Fibroblast of mammary gland (primary cell): Measurements from ENCODE around the gene CCIN.

Experiments
- DNase-seq: peaks from one replicate; pipeline ENCODE4 v3.0.0-alpha.2; 2010; ENCODE audit warnings: low read depth
- H3K4me3 ChIP-seq: 2 replicates; pipeline ENCODE4 v1.5.1; 2011; ENCODE audit warnings: low read depth, mild to moderate bottlenecking, low read length, moderate library complexity; ENCODE audit not compliant: control insufficient read depth
- TF ChIP-seq, protein P1 (sequence below): conservative IDR thresholded peaks from 2 replicates; pipeline ENCODE4 v1.5.1; 2011; ENCODE audit warnings: low read depth, low read length, inconsistent platforms; ENCODE audit not compliant: control insufficient read depth, insufficient read depth

CCIN gene

DNA sequence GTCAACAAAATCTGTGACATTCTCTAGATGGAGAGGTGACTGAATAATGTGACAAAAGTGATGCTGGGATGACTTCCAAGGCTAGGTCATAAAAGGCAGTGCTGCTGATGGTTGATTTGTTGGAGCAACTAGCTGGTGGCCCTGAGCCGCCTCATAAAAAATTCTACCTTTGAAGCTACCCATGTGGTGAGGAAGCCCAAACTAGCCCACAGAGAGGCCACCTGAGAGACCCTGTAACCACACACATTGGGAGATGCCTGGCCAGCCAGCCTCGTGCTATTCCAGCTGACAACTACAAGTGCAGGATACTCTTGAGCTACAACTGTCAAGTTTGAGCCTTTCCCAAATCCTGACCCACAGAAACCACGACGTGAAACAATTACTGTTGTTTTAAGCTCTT is 44.2 kb downstream of the CCIN start:
- H3K4me3 ChIP-seq, result no peak overlapping the region
- DNase-seq, result no peak
- TF ChIP-seq, protein P1, sequence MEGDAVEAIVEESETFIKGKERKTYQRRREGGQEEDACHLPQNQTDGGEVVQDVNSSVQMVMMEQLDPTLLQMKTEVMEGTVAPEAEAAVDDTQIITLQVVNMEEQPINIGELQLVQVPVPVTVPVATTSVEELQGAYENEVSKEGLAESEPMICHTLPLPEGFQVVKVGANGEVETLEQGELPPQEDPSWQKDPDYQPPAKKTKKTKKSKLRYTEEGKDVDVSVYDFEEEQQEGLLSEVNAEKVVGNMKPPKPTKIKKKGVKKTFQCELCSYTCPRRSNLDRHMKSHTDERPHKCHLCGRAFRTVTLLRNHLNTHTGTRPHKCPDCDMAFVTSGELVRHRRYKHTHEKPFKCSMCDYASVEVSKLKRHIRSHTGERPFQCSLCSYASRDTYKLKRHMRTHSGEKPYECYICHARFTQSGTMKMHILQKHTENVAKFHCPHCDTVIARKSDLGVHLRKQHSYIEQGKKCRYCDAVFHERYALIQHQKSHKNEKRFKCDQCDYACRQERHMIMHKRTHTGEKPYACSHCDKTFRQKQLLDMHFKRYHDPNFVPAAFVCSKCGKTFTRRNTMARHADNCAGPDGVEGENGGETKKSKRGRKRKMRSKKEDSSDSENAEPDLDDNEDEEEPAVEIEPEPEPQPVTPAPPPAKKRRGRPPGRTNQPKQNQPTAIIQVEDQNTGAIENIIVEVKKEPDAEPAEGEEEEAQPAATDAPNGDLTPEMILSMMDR, result no peak

DNA sequence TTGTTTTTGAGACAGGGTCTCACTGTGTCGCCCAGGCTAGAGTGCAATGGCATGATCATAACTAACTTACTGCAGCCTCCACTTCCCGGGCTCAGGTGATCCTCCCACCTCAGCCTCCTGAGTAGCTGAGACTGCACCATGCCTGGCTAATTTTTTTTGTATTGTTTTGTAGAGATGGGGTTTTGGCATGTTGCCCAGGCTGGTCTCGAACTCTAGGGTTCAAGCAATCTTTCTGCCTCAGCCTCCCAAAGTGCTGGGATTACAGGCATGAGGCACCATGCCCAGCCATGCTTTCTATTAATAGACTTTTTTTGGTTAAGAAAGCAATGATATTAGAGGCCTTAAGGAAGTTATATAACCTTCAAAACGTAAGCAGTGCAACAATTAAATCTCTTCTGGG is 44.8 kb downstream of the CCIN start:
- TF ChIP-seq, protein P1, result no peak
- DNase-seq, result no peak
- H3K4me3 ChIP-seq, result no peak overlapping the region

DNA sequence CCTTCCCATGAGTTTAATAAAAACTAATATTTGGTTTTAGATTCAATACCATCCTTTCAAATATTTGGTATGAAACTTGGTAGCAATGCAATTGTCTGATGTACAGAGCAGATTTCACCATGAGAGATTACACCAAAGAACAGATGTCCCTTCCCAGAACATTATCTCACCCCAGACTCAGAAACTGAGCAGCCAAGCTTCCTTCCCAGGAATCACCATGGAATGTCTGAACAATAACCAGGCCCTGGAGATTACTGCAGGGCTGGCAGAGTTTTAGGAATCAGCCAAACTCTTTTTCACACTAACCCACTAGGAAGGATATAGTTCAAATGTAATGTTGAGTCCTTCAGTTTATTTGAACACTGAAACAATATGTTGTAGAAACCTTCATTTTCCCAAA is 45.4 kb downstream of the CCIN start:
- no peak overlapping the region for H3K4me3 ChIP-seq
- peak; percentile 65 for DNase-seq
- TF ChIP-seq, protein P1, result no peak

DNA sequence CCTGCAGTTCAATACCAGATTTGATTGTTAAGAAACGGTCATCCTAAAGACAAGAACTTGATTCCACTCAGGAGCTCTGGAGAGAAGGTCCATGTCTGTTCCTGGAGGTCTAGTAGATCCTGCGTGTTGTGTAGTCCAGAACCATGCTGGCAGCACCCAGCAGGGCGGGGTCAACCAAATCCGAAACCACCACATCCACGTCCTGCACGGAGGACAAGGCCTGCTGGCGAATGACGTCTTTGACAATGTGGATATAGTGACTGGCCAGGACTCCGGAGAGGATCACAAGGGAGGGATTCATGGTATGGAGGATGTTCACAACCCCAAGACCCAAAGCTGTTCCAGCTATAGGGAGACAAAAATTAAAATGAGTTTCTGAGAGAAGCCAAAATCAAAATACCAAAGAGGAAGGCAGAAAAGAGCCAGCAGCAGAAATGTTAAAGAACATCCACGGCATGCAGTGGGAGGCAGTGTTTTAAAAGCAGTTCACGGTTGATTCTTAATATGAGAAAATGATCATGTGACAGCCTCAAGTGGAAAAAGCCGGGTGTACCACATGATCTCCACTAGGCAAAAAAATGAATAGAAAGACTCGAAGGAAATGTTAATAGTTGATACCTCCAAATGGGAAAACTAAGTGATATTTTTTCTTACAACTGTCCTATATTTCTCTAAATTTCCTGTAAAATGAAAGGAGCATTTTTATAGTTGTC is 48.2 kb downstream of the CCIN start:
- TF ChIP-seq, protein P1, result no peak
- DNase-seq, result no peak
- no peak overlapping the region for H3K4me3 ChIP-seq

DNA sequence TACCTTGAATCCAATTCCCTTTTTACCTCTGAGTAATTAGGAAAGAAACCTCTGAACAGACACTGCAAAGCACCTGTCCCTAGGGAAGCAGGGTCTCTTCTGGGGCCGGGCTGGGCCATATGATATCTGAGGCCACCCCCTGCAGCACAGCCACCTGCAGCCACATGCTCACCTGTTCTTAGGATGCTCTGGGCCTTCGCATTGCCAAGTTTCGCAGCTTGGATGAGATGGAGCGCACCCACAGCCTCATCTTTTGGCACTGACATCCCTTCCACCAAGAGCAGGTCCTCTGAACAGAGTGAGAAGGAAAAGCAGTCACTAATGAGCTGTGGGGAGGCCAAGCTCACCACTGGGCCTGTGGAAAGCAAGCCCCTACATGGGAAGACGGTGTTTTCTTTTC is 48.8 kb downstream of the CCIN start:
- H3K4me3 ChIP-seq, result no peak overlapping the region
- TF ChIP-seq, protein P1, result no peak
- DNase-seq, result no peak

DNA sequence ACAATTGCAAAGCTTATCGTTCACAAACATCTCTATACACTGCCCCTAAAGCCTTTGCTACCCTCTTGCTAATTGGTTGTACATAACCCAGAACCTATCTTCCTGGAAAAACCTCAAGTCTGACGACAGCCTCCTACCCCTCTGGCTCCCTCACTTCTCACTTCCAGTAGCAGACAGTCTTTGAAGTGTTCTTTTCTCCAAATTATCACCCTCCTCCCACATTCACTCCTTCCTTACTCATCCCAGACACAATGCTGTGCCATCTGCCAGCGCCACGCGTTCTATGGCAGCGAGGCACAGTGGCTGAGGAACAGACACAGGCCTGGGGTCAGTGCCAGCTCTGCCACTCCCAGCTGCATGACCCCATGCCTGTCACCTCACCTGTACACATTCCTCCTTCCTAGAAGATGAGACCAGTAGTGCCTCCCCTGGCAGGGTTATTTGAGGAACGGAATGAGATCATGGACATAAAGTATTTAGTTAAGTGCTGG is 49.3 kb downstream of the CCIN start:
- TF ChIP-seq, protein P1, result no peak
- no peak for DNase-seq
- H3K4me3 ChIP-seq, result no peak overlapping the region
